IMR-90 (cell line): ENCODE results near the gene SASS6. TPM values are rescaled to one million over a fixed set of nuclear protein-coding genes. Genes with fewer than 3 reads are reported as not detected.

ENCODE experiments used
- ATAC-seq: fragments of 200-7000 bp; cut with Tn5 transposase; 2 replicates; pipeline ENCODE4 v1.9.1; 2020; ENCODE audit warnings: low read depth, mild to moderate bottlenecking, moderate library complexity
- BruUV-seq: library from RNA; stranded (reverse); fragments of 400-500 nt; replicated peaks from 2 replicates; lab custom pipeline; 2021; lab: Mats Ljungman, UMichigan
- CTCF ChIA-PET: fragments of 300-600 bp; formaldehyde crosslinking; extraction: SDS; loops from one replicate; lab custom pipeline; 2021; ENCODE audit warnings: antibody characterized with exemption; lab: Yijun Ruan, JAX
- POLR2A ChIA-PET: fragments of 300-600 bp; sonication (Branson Sonifier 250); formaldehyde crosslinking; loops from one replicate; lab custom pipeline; 2022; ENCODE audit warnings: antibody characterized with exemption; ENCODE audit not compliant: unreplicated experiment; lab: Charles Lee
- DNase-seq: peaks from one replicate; pipeline ENCODE4 v3.0.0; 2013
- H2AFZ ChIP-seq: replicated peaks from 2 replicates; pipeline ENCODE3; 2013; ENCODE audit warnings: low read length, mild to moderate bottlenecking; ENCODE audit not compliant: poor library complexity
- H2AK5ac ChIP-seq: 2 replicates; pipeline ENCODE4 v1.6.1; 2013; ENCODE audit warnings: low read depth, low read length, inconsistent platforms
- H2AK9ac ChIP-seq: replicated peaks from 2 replicates; pipeline ENCODE3; 2013; ENCODE audit warnings: mild to moderate bottlenecking, low read depth, low read length, moderate library complexity; ENCODE audit not compliant: poor library complexity
- H2BK120ac ChIP-seq: 2 replicates; pipeline ENCODE4 v1.6.1; 2013; ENCODE audit warnings: low read depth, low read length, inconsistent platforms
- H2BK15ac ChIP-seq: 3 replicates; pipeline ENCODE4 v1.6.1; 2013; ENCODE audit warnings: low read depth, low read length, inconsistent platforms
- H2BK20ac ChIP-seq: 2 replicates; pipeline ENCODE4 v1.6.1; 2013; ENCODE audit warnings: low read depth, mild to moderate bottlenecking, inconsistent platforms, low read length, moderate library complexity
- H2BK5ac ChIP-seq: 2 replicates; pipeline ENCODE4 v1.6.1; 2013; ENCODE audit warnings: mild to moderate bottlenecking, low read depth, low read length, inconsistent platforms; ENCODE audit not compliant: poor library complexity, severe bottlenecking
- H3K14ac ChIP-seq: replicated peaks from 2 replicates; pipeline ENCODE4 v1.6.1; 2013; ENCODE audit warnings: low read depth, low read length, inconsistent platforms
- H3K18ac ChIP-seq: 2 replicates; pipeline ENCODE4 v1.6.1; 2013; ENCODE audit warnings: low read depth, low read length, control low read depth
- H3K23ac ChIP-seq: 2 replicates; pipeline ENCODE4 v1.6.1; 2013; ENCODE audit warnings: low read depth, low read length, inconsistent platforms
- H3K27ac ChIP-seq: 2 replicates; pipeline ENCODE4 v1.5.1; 2013; ENCODE audit warnings: mild to moderate bottlenecking, control low read depth, low read length; ENCODE audit not compliant: insufficient read depth
- H3K27me3 ChIP-seq: 2 replicates; pipeline ENCODE4 v1.6.1; 2013; ENCODE audit warnings: low read length; ENCODE audit not compliant: control insufficient read depth, insufficient read depth
- H3K36me3 ChIP-seq: 2 replicates; pipeline ENCODE4 v1.6.1; 2013; ENCODE audit warnings: low read length, mixed read lengths; ENCODE audit not compliant: control insufficient read depth, insufficient read depth
- H3K4ac ChIP-seq: 2 replicates; pipeline ENCODE4 v1.6.1; 2013; ENCODE audit warnings: low read depth, low read length, inconsistent platforms
- H3K4me1 ChIP-seq: 2 replicates; pipeline ENCODE4 v1.6.1; 2013; ENCODE audit warnings: low read length, mixed read lengths; ENCODE audit not compliant: control insufficient read depth, insufficient read depth
- H3K4me2 ChIP-seq: 2 replicates; pipeline ENCODE4 v1.6.1; 2013; ENCODE audit warnings: low read depth, mild to moderate bottlenecking, control low read depth, low read length, moderate library complexity
- H3K4me3 ChIP-seq: 2 replicates; pipeline ENCODE4 v1.5.1; 2013; ENCODE audit warnings: low read depth, mild to moderate bottlenecking, control low read depth, low read length, moderate library complexity; ENCODE audit not compliant: insufficient read depth
- H3K56ac ChIP-seq: 2 replicates; pipeline ENCODE4 v1.6.1; 2013; ENCODE audit warnings: low read length, inconsistent platforms; ENCODE audit not compliant: insufficient read depth; ENCODE audit errors: extremely low read depth
- H3K79me1 ChIP-seq, 2 experiments: 2 replicates each; pipeline ENCODE4 v1.6.1; 2013; ENCODE audit warnings: low read length in 2 of 2, inconsistent platforms in 1 of 2, low read depth in 1 of 2
- H3K9ac ChIP-seq: 2 replicates; pipeline ENCODE4 v1.6.1; 2013; ENCODE audit warnings: low read depth, low read length, control low read depth
- H3K9me1 ChIP-seq: 2 replicates; pipeline ENCODE4 v1.6.1; 2013; ENCODE audit warnings: low read length, inconsistent platforms; ENCODE audit not compliant: insufficient read depth
- H3K9me3 ChIP-seq: 2 replicates; pipeline ENCODE4 v1.6.1; 2013; ENCODE audit warnings: low read length; ENCODE audit not compliant: control insufficient read depth, insufficient read depth
- H4K20me1 ChIP-seq: 2 replicates; pipeline ENCODE4 v1.6.1; 2013; ENCODE audit warnings: low read length, inconsistent platforms; ENCODE audit not compliant: insufficient read depth
- H4K5ac ChIP-seq: 2 replicates; pipeline ENCODE4 v1.6.1; 2013; ENCODE audit warnings: mild to moderate bottlenecking, low read depth, low read length, control low read depth
- H4K8ac ChIP-seq, 2 experiments: 2 replicates each; pipeline ENCODE4 v1.6.1; 2013; ENCODE audit warnings: low read depth in 2 of 2, low read length in 2 of 2, control low read depth in 1 of 2, inconsistent platforms in 1 of 2
- H4K91ac ChIP-seq: 2 replicates; pipeline ENCODE4 v1.6.1; 2013; ENCODE audit warnings: low read depth, low read length, inconsistent platforms; ENCODE audit not compliant: insufficient read depth
- FOS ChIP-seq: fragments of 150-350 bp; IDR thresholded peaks from 2 replicates; pipeline ENCODE4 v1.6.1; 2016; ENCODE audit warnings: low read depth, low read length
- RFX5 ChIP-seq: IDR thresholded peaks from 2 replicates; pipeline ENCODE4 v1.8.0; 2012; ENCODE audit warnings: low read depth, mild to moderate bottlenecking, low read length, moderate library complexity
- WGBS, 2 experiments: methylation state at CpG; one replicate each; pipeline versions ENCODE4 v1.1.5 to v1.1.7; 2013; ENCODE audit warnings: missing lambda C conversion rate in 2 of 2; ENCODE audit not compliant: insufficient read length in 1 of 2; ENCODE audit errors: extremely low coverage in 2 of 2; 5-methylcytosine and 5-hydroxymethylcytosine counted together
- dilution Hi-C: fragments of 300-500 bp; cut with HindIII; formaldehyde crosslinking; loops from one replicate; pipeline ENCODE4 v1.14.3; 2018; ENCODE audit warnings: low sequenced_read_pairs; ENCODE audit not compliant: unreplicated experiment
- in situ Hi-C: fragments of 300-500 bp; cut with MboI; formaldehyde crosslinking; loops from 3 replicates; pipeline ENCODE4 v1.14.3; 2019; ENCODE audit warnings: low sequenced_read_pairs, inconsistent platforms, mixed read lengths
- intact Hi-C: fragments of 100-400 bp; cut with micrococcal nuclease; formaldehyde crosslinking; loops from 2 replicates; pipeline ENCODE4 v1.10.0; 2022
- polyA plus RNA-seq, 3 experiments: library from polyadenylated mRNA; depleted of rRNA; stranded (reverse); fragments of >200 nt; gene quantifications; 2 replicates each; pipeline ENCODE4 v1.2.3, GENCODE V29; 2012; ENCODE audit warnings: low replicate concordance in 1 of 3
- total RNA-seq: library from RNA; depleted of rRNA; stranded (reverse); fragments of >200 nt; gene quantifications from 2 replicates; pipeline ENCODE4 v1.2.3, GENCODE V29; 2012

The SASS6 gene
- total and polyA plus RNA-seq, 2 of the 4 experiments (the other 2 are of a cell fraction), result 1.1 to 2.7 TPM

GRCh38 chr1:100142343-100142742 lies 9.6 kb upstream of the SASS6 start:
- Histone ChIP-seq H3K4me3 (no peak overlapping the region), H4K20me1 (no peaks in the 10 kb centered on the region), H4K5ac (no peak overlapping the region), H2AFZ (no peak overlapping the region), H3K27me3 (no peaks in the 10 kb centered on the region), H4K91ac (no peak overlapping the region), H3K18ac (no peak overlapping the region), H3K14ac (no peak overlapping the region), H2BK120ac (no peak overlapping the region), H3K9ac (no peak overlapping the region), H3K4ac (no peak overlapping the region), H3K9me3 (no peaks in the 10 kb centered on the region), H2BK5ac (no peak overlapping the region), H3K4me2 (no peak overlapping the region), H3K23ac (no peak overlapping the region), H3K36me3 (peaks cover 26% of the 10 kb centered on the region), H3K79me1 (0 out of 4 replicates have a peak, but pooled peaks cover 0 to 5% of the 10 kb centered on the region in 2 experiments), H3K9me1 (0 out of 2 replicates have a peak, but pooled peaks cover 2% of the 10 kb centered on the region), H3K27ac (no peak overlapping the region), H3K56ac (no peak overlapping the region), H2AK5ac (no peak overlapping the region), H2BK15ac (no peak overlapping the region), H3K4me1 (no peaks in the 10 kb centered on the region), H2AK9ac (no peak overlapping the region), H4K8ac (no peak overlapping the region), H2BK20ac (no peak overlapping the region)
- no peak for DNase-seq
- in situ Hi-C loops, result no loop called here
- POLR2A ChIA-PET, result no interaction called here
- CTCF ChIA-PET, result interaction anchor here (0.5 kb wide), 1 partner anchor 161 kb away, joined by 3 read pairs; no protein-coding TSS in a partner anchor
- dilution Hi-C loops, result no loop called here
- intact Hi-C loops, result loop anchor here (5.0 to 10.0 kb wide), 2 partner anchors 92 to 130 kb away; no protein-coding TSS in a partner anchor
- WGBS, 2 experiments, result 88 to 100% methylated on average over 1 of the region's 3 CpGs
- TF ChIP-seq RFX5, result no peak
- TF ChIP-seq FOS, result no peak
- no peak for ATAC-seq
- no TSS peak for BruUV-seq
